H1 (cell line): ENCODE data around the gene NWD2. TPM values are rescaled to one million over a fixed set of nuclear protein-coding genes. Genes with fewer than 3 reads are reported as not detected.

Experiments
- CTCF ChIA-PET: fragments of 300-600 bp; sonication (Branson Sonifier 250); formaldehyde crosslinking; loops from one replicate; lab custom pipeline; 2021; ENCODE audit not compliant: partially characterized antibody; lab: Charles Lee
- POLR2A ChIA-PET: fragments of 300-600 bp; sonication (Branson Sonifier 250); formaldehyde crosslinking; loops from one replicate; lab custom pipeline; 2021; ENCODE audit warnings: inconsistent platforms; ENCODE audit not compliant: partially characterized antibody; lab: Charles Lee
- DNase-seq, 2 experiments: peaks; one replicate each; pipeline versions ENCODE4 v3.0.0 to v3.0.0-alpha.2; 2010 to 2022; ENCODE audit warnings: low spot score in 2 of 2, low read depth in 1 of 2, mixed read lengths in 1 of 2
- FAIRE-seq: peaks from 2 replicates; lab custom pipeline; 2011; peaks lifted over from hg19 to GRCh38; lab: Jason Lieb, UNC
- H2AFZ ChIP-seq: 2 replicates; pipeline ENCODE4 v1.8.1; 2012; ENCODE audit warnings: low read length, inconsistent platforms
- H2AK5ac ChIP-seq: 2 replicates; pipeline ENCODE4 v1.6.1; 2013; ENCODE audit warnings: low read depth, low read length
- H2BK120ac ChIP-seq: replicated peaks from 2 replicates; pipeline ENCODE3; 2013; ENCODE audit warnings: low read depth, low read length, inconsistent platforms
- H2BK12ac ChIP-seq: 2 replicates; pipeline ENCODE4 v1.6.1; 2013; ENCODE audit warnings: low read depth, low read length
- H2BK15ac ChIP-seq: 2 replicates; pipeline ENCODE4 v1.6.1; 2013; ENCODE audit warnings: low read length
- H2BK20ac ChIP-seq: 2 replicates; pipeline ENCODE4 v1.6.1; 2013; ENCODE audit warnings: low read length
- H2BK5ac ChIP-seq: 2 replicates; pipeline ENCODE4 v1.6.1; 2013; ENCODE audit warnings: low read depth, low read length
- H3K14ac ChIP-seq: 2 replicates; pipeline ENCODE4 v1.6.1; 2013; ENCODE audit warnings: inconsistent platforms; ENCODE audit not compliant: insufficient read length
- H3K18ac ChIP-seq: 2 replicates; pipeline ENCODE4 v1.6.1; 2013; ENCODE audit warnings: low read length; ENCODE audit errors: extremely low read depth
- H3K23ac ChIP-seq: 2 replicates; pipeline ENCODE4 v1.6.1; 2013; ENCODE audit warnings: inconsistent platforms; ENCODE audit not compliant: insufficient read length
- H3K23me2 ChIP-seq: 2 replicates; pipeline ENCODE4 v1.6.1; 2013; ENCODE audit warnings: low read depth, low read length
- H3K27ac ChIP-seq: 2 replicates; pipeline ENCODE4 v1.6.1; 2011; ENCODE audit warnings: low read depth, low read length, inconsistent platforms
- H3K27me3 ChIP-seq, 4 experiments: replicated peaks in 1 of 4; 1 replicate in 1 of 4; 2 replicates in 3 of 4; pipeline versions ENCODE4 v1.6.1 to v1.8.1; 2011 to 2013; ENCODE audit warnings: low read length in 3 of 4, mild to moderate bottlenecking in 3 of 4, inconsistent platforms in 2 of 4, mixed read lengths in 2 of 4, moderate library complexity in 1 of 4; ENCODE audit not compliant: control insufficient read depth in 3 of 4, insufficient read depth in 3 of 4; ENCODE audit errors: extremely low read depth in 1 of 4
- H3K36me3 ChIP-seq, 4 experiments: 2 replicates each; pipeline versions ENCODE4 v1.6.1 to v1.8.1; 2011 to 2013; ENCODE audit warnings: mild to moderate bottlenecking in 4 of 4, low read length in 3 of 4, moderate library complexity in 2 of 4, control low read depth in 1 of 4, inconsistent platforms in 1 of 4; ENCODE audit not compliant: insufficient read depth in 4 of 4, control insufficient read depth in 2 of 4
- H3K4ac ChIP-seq: replicated peaks from 2 replicates; pipeline ENCODE3; 2013; ENCODE audit warnings: low read length, low read depth, mixed read lengths, inconsistent platforms; ENCODE audit not compliant: insufficient read length
- H3K4me1 ChIP-seq, 4 experiments: replicated peaks in 1 of 4; 1 replicate in 1 of 4; 2 replicates in 3 of 4; pipeline versions ENCODE4 v1.6.1 to v1.8.1; 2011 to 2013; ENCODE audit warnings: low read length in 3 of 4, inconsistent platforms in 2 of 4, mixed read lengths in 1 of 4; ENCODE audit not compliant: insufficient read depth in 4 of 4, control insufficient read depth in 3 of 4
- H3K4me2 ChIP-seq, 2 experiments: 2 replicates each; pipeline versions ENCODE4 v1.6.1 to v1.8.1; 2011 to 2013; ENCODE audit warnings: low read depth in 2 of 2, low read length in 2 of 2, control low read depth in 1 of 2, inconsistent platforms in 1 of 2, mild to moderate bottlenecking in 1 of 2; ENCODE audit not compliant: insufficient read depth in 1 of 2
- H3K4me3 ChIP-seq, 4 experiments: fragments of 200-600, 300-600 bp in 1 of 4; sonication (generic), shearing (Covaris generic), sonication (Bioruptor Twin) in 1 of 4; 2 replicates each; pipeline versions ENCODE4 v1.5.1 to v1.8.1; 2011 to 2016; ENCODE audit warnings: low read length in 4 of 4, low read depth in 3 of 4, control low read depth in 2 of 4, inconsistent platforms in 2 of 4, mild to moderate bottlenecking in 2 of 4, mixed read lengths in 1 of 4, moderate library complexity in 1 of 4; ENCODE audit not compliant: insufficient read depth in 2 of 4; ENCODE audit errors: extremely low read depth in 1 of 4
- H3K56ac ChIP-seq: replicated peaks from 2 replicates; pipeline ENCODE3; 2013; ENCODE audit warnings: low read depth, mild to moderate bottlenecking, mixed read lengths, low read length, inconsistent platforms; ENCODE audit not compliant: insufficient read length
- H3K79me1 ChIP-seq: 2 replicates; pipeline ENCODE4 v1.6.1; 2013; ENCODE audit warnings: low read depth, low read length, control low read depth
- H3K79me2 ChIP-seq, 2 experiments: 2 replicates each; pipeline versions ENCODE4 v1.6.1 to v1.8.1; 2012 to 2013; ENCODE audit warnings: low read length in 2 of 2, mild to moderate bottlenecking in 2 of 2, inconsistent platforms in 1 of 2; ENCODE audit not compliant: insufficient read depth in 2 of 2, control insufficient read depth in 1 of 2
- H3K9ac ChIP-seq, 4 experiments: replicated peaks in 1 of 4; 1 replicate in 1 of 4; 2 replicates in 3 of 4; pipeline versions ENCODE4 v1.6.1 to v1.8.1; 2011 to 2013; ENCODE audit warnings: low read depth in 3 of 4, low read length in 3 of 4, control low read depth in 2 of 4, mild to moderate bottlenecking in 2 of 4, moderate library complexity in 2 of 4, inconsistent platforms in 1 of 4; ENCODE audit errors: extremely low read depth in 1 of 4
- H3K9me3 ChIP-seq, 2 experiments: 2 replicates each; pipeline versions ENCODE4 v1.6.1 to v1.8.1; 2012 to 2013; ENCODE audit warnings: mild to moderate bottlenecking in 2 of 2, moderate library complexity in 2 of 2, control low read depth in 1 of 2, inconsistent platforms in 1 of 2, low read depth in 1 of 2, low read length in 1 of 2, mixed read lengths in 1 of 2; ENCODE audit not compliant: insufficient read depth in 2 of 2
- H4K20me1 ChIP-seq, 2 experiments: replicated peaks in 1 of 2; 2 replicates each; pipeline versions ENCODE3 to v1.8.1; 2011 to 2013; ENCODE audit warnings: inconsistent platforms in 2 of 2, low read length in 2 of 2, mild to moderate bottlenecking in 1 of 2; ENCODE audit not compliant: insufficient read depth in 2 of 2, control insufficient read depth in 1 of 2
- H4K5ac ChIP-seq: 2 replicates; pipeline ENCODE4 v1.6.1; 2013; ENCODE audit warnings: low read length, low read depth, mixed read lengths, inconsistent platforms; ENCODE audit not compliant: insufficient read length
- H4K8ac ChIP-seq: 2 replicates; pipeline ENCODE4 v1.8.0; 2013; ENCODE audit warnings: mild to moderate bottlenecking, moderate library complexity, low read length, inconsistent platforms; ENCODE audit not compliant: insufficient read depth; ENCODE audit errors: extremely low read depth
- H4K91ac ChIP-seq: replicated peaks from 2 replicates; pipeline ENCODE3; 2013; ENCODE audit warnings: low read length, mixed read lengths, inconsistent platforms; ENCODE audit not compliant: insufficient read length
- BACH1 ChIP-seq: IDR thresholded peaks from 2 replicates; pipeline ENCODE4 v1.6.1; 2012; ENCODE audit warnings: low read length, improper control_type of control experiment
- CBX8 ChIP-seq: fragments of 300-800, 300-1000 bp; sonication (generic); IDR thresholded peaks from 2 replicates; pipeline ENCODE4 v1.7.1; 2016; ENCODE audit warnings: low read depth, low read length, borderline replicate concordance
- CEBPB ChIP-seq: IDR thresholded peaks from 2 replicates; pipeline ENCODE4 v1.6.1; 2012; ENCODE audit warnings: low read depth, low read length
- SRF ChIP-seq: IDR thresholded peaks from 2 replicates; pipeline ENCODE4 v1.6.1; 2011; ENCODE audit warnings: mild to moderate bottlenecking, low read depth, low read length, moderate library complexity
- SUZ12 ChIP-seq: fragments of 200-600 bp; sonication (generic); IDR thresholded peaks from 2 replicates; pipeline ENCODE4 v1.6.1; 2012; ENCODE audit warnings: mild to moderate bottlenecking, inconsistent platforms, low read length, moderate library complexity, mixed read lengths
- ZNF274 ChIP-seq: IDR thresholded peaks from 2 replicates; pipeline ENCODE4 v1.7.0; 2012; ENCODE audit warnings: low read length, borderline replicate concordance; ENCODE audit errors: extremely low read depth
- WGBS, 2 experiments: shearing (Covaris generic) in 1 of 2; methylation state at CpG; one replicate each; pipeline versions ENCODE4 v1.1.6 to v1.1.7; 2013 to 2015; ENCODE audit warnings: low lambda C conversion rate in 2 of 2, mixed read lengths in 2 of 2, inconsistent platforms in 1 of 2, low coverage in 1 of 2, missing lambda C conversion rate in 1 of 2; ENCODE audit not compliant: insufficient replicate concordance in 2 of 2, insufficient coverage in 1 of 2, insufficient read length in 1 of 2; ENCODE audit errors: extremely low coverage in 1 of 2, missing lambda C conversion rate in 1 of 2; 5-methylcytosine and 5-hydroxymethylcytosine counted together
- polyA plus RNA-seq, 7 experiments: library from polyadenylated mRNA; depleted of rRNA in 3 of 7; stranded (reverse) in 5 of 7; unstranded in 2 of 7; fragments of >200 nt in 5 of 7; fragments of 200-250 nt in 2 of 7; gene quantifications; 1 replicate in 5 of 7; 2 replicates in 1 of 7; 4 replicates in 1 of 7; pipeline versions ENCODE4 v1.2.1 to v1.2.3, GENCODE V29; 2011 to 2013; ENCODE audit warnings: missing spikeins in 2 of 7, mixed read lengths in 2 of 7
- total RNA-seq: library from RNA; stranded (reverse); fragmentation: NEBNext Ultra II Directional; extraction: Animal tissue kit (Norgen Biotek cat#: 25700); gene quantifications from 2 replicates; pipeline ENCODE4 v1.2.1, GENCODE V29; 2021

Gene NWD2
- total and polyA plus RNA-seq, 2 of the 8 experiments (the other 6 are each of a cell fraction or from before 2014, with no cell fraction given), result under 0.01 TPM; not detected in 1

DNA sequence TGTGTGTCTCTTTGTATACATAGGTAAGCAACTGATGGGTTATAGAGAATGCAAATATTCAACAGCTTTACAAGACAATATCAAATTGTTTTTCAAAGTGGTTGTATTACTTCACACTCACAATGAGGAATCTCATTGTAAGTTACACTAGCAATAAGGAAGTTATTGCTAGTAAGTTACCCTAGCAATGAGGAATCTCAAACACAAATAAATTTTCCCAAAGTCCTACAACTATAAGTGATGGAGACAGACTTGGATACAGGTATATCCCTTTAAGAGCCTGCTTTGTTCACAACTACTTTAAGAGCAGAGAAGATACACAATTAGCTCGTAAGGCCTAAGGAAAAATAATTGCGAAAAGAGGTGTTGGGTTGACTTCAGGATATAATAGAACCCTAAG is 28.3 kb upstream of the NWD2 start:
- Histone ChIP-seq H3K27ac (no peak overlapping the region), H3K36me3 (no peaks in the 10 kb centered on the region), H3K4me2 (no peak overlapping the region), H4K91ac (no peak overlapping the region), H2BK120ac (no peak overlapping the region), H3K79me2 (no peaks in the 10 kb centered on the region), H3K56ac (no peak overlapping the region), H3K14ac (no peak overlapping the region), H2AFZ (no peak overlapping the region), H3K4me3 (no peak overlapping the region), H2BK20ac (no peak overlapping the region), H3K9ac (no peak overlapping the region), H2BK5ac (no peak overlapping the region), H2BK15ac (no peak overlapping the region), H3K4me1 (no peaks in the 10 kb centered on the region), H3K23ac (no peak overlapping the region), H4K8ac (no peak overlapping the region), H3K9me3 (no peaks in the 10 kb centered on the region), H2BK12ac (no peak overlapping the region), H3K18ac (no peak overlapping the region), H2AK5ac (no peak overlapping the region), H3K79me1 (no peaks in the 10 kb centered on the region), H4K20me1 (no peaks in the 10 kb centered on the region), H4K5ac (no peak overlapping the region), H3K23me2 (no peaks in the 10 kb centered on the region; the same call in 1 of the 2 replicates), H3K27me3 (no peaks in the 10 kb centered on the region; a peak in 1 of 7 replicates), H3K4ac (no peak overlapping the region)
- DNase-seq (no peak), FAIRE-seq (no peak)
- ChIA-PET POLR2A (no interaction called here), CTCF (no interaction called here)
- TF ChIP-seq SUZ12 (no peak), SRF (no peak), BACH1 (no peak), CBX8 (no peak), ZNF274 (no peak), CEBPB (no peak)
- WGBS, 2 experiments, result 97% methylated on average over 2 of the region's 2 CpGs; no CpG with 5 or more reads in 1 of the 2 experiments
